Stimulated activated CD4-positive, alpha-beta T cell treated with anti-CD3 and anti-CD28 coated beads, Interleukin-15, amount 100 ng/mL, for 1 hour (primary cell): Measurements from ENCODE around the gene DSG3.
"Not testable (repeated sequence)": the region's sequence is repeated elsewhere in the genome, so short reads cannot be mapped to it uniquely, and the experiment has no call there.

ENCODE experiments used
- DNase-seq, 2 donors: peaks; one replicate each; pipeline ENCODE4 v3.0.0-alpha.2; 2020; ENCODE audit warnings: low read depth in 1 of 2, low spot score in 1 of 2

Gene DSG3

GRCh38 chr18:31490833-31491232 lies 43.3 kb downstream of the DSG3 start:
- DNase-seq, result no peak

GRCh38 chr18:31491586-31491985 lies 44.0 kb downstream of the DSG3 start:
- DNase-seq, result no peak

GRCh38 chr18:31492671-31493070 lies 45.1 kb downstream of the DSG3 start:
- no peak for DNase-seq

- DNase-seq, result no peak
Observed at GRCh38 chr18:31493171-31493570, 45.6 kb downstream of the DSG3 start.

GRCh38 chr18:31493941-31494340 lies 46.4 kb downstream of the DSG3 start:
- no peak for DNase-seq

GRCh38 chr18:31494705-31495244 lies 47.2 kb downstream of the DSG3 start:
- DNase-seq, result not testable (repeated sequence)

- no peak for DNase-seq
Observed at GRCh38 chr18:31497404-31497835, 49.9 kb downstream of the DSG3 start.

GRCh38 chr18:31497836-31498573 lies 50.5 kb downstream of the DSG3 start, which contains the start of gene DSG2:
Gene DSG2 (plus strand): TSS chr18:31498177. CDS start chr18:31498252, 75 bp downstream.
- no peak for DNase-seq

- no peak for DNase-seq
Observed at GRCh38 chr18:31498574-31499524, 51.3 kb downstream of the DSG3 start.

- no peak for DNase-seq
Observed at GRCh38 chr18:31500051-31500688, 52.6 kb downstream of the DSG3 start.

- DNase-seq, result no peak
Observed at GRCh38 chr18:31503011-31503410, 55.5 kb downstream of the DSG3 start.

- DNase-seq, result no peak
Observed at GRCh38 chr18:31504455-31505147, 57.1 kb downstream of the DSG3 start.

GRCh38 chr18:31505156-31505555 lies 57.6 kb downstream of the DSG3 start:
- no peak for DNase-seq

GRCh38 chr18:31506024-31506742 lies 58.6 kb downstream of the DSG3 start:
- no peak for DNase-seq

GRCh38 chr18:31507124-31507523 lies 59.6 kb downstream of the DSG3 start:
- not testable (repeated sequence) for DNase-seq

GRCh38 chr18:31508781-31509180 lies 61.2 kb downstream of the DSG3 start:
- DNase-seq, result no peak

- DNase-seq, result no peak
Observed at GRCh38 chr18:31509571-31509970, 62.0 kb downstream of the DSG3 start.

GRCh38 chr18:31510319-31510718 lies 62.8 kb downstream of the DSG3 start:
- no peak for DNase-seq

GRCh38 chr18:31511098-31511497 lies 63.6 kb downstream of the DSG3 start:
- no peak for DNase-seq

GRCh38 chr18:31512203-31512764 lies 64.7 kb downstream of the DSG3 start:
- DNase-seq, result no peak
